ENCODE data around the gene RAP1GAP.

- TF ChIP-seq CTCF (IDR thresholded peaks at IDR 0.05; ENCODE audit: poor library complexity, severe bottlenecking) (no peak), MXI1 (conservative IDR thresholded peaks at IDR 0.05; ENCODE audit: poor library complexity, severe bottlenecking) (peak; percentile 37), TAF1 (IDR thresholded peaks at IDR 0.05; ENCODE audit: low read depth) (no peak), EZH2 (IDR thresholded peaks at IDR 0.05; ENCODE audit: borderline replicate concordance, insufficient read depth, low read length, poor library complexity, severe bottlenecking) (no peak), RAD21 (conservative IDR thresholded peaks at IDR 0.05) (no peak), POLR2AphosphoS5 (IDR thresholded peaks at IDR 0.05) (peak; percentile 74), REST (IDR thresholded peaks at IDR 0.05; ENCODE audit: borderline replicate concordance) (peak; percentile 32), EP300 (conservative IDR thresholded peaks at IDR 0.05; ENCODE audit: poor library complexity, severe bottlenecking) (no peak), SMC3 (conservative IDR thresholded peaks at IDR 0.05; ENCODE audit: poor library complexity) (peak; percentile 20)
Measured at GRCh38 chr1:21666576-21667320, 2.4 kb downstream of the RAP1GAP start.

Data from neural cell (in vitro differentiated cells).